Germinal center (tissue), 1 donor: ENCODE data around the gene COL8A2.

Experiments used
- DNase-seq: peaks from one replicate; pipeline ENCODE4 v3.0.0; 2012; ENCODE audit warnings: mixed read lengths, low spot score

Gene COL8A2

GRCh38 chr1:36051821-36052220 lies 73.2 kb downstream of the COL8A2 start:
- no peak for DNase-seq
